K562 (cell line): ENCODE results near the gene GNB2. TPM values are rescaled to one million over a fixed set of nuclear protein-coding genes. Genes with fewer than 3 reads are reported as not detected.

Source experiments
- CEBPB ChIP-seq: fragments of 450-650 bp; IDR thresholded peaks from 2 replicates; pipeline ENCODE4 v1.6.1; 2016; ENCODE audit warnings: missing genetic modification characterization, missing compliant biosample characterization
- DEAF1 ChIP-seq: fragments of 450-650 bp; formaldehyde crosslinking; IDR thresholded peaks from 2 replicates; pipeline ENCODE4 v1.4.0; 2020; ENCODE audit warnings: mild to moderate bottlenecking, moderate library complexity
- ETV1 ChIP-seq: fragments of 450-650 bp; conservative IDR thresholded peaks from 2 replicates; pipeline ENCODE4 v1.6.1; 2016; ENCODE audit warnings: missing genetic modification characterization, control low read depth, low read depth, missing compliant biosample characterization
- GTF2E2 ChIP-seq: fragments of 200-800 bp; sonication (Bioruptor generic); IDR thresholded peaks from 2 replicates; pipeline ENCODE4 v1.6.1; 2016; ENCODE audit warnings: missing genetic modification characterization, missing compliant biosample characterization
- MLX ChIP-seq, 2 experiments: fragments of 450-650 bp in 1 of 2; sonication (generic) in 1 of 2; formaldehyde crosslinking; conservative IDR thresholded peaks; 2 replicates each; pipeline versions ENCODE4 v1.4.0 to v1.8.1; 2020 to 2022; ENCODE audit warnings: mild to moderate bottlenecking in 1 of 2, missing genetic modification reagents in 1 of 2
- NR1H2 ChIP-seq: sonication (generic); formaldehyde crosslinking; IDR thresholded peaks from 2 replicates; pipeline ENCODE4 v1.4.0; 2020; ENCODE audit warnings: mild to moderate bottlenecking, missing genetic modification reagents
- PHTF2 ChIP-seq: fragments of 250-450 bp; sonication (Bioruptor Pico); IDR thresholded peaks from 2 replicates; pipeline ENCODE4 v1.5.0; 2021; ENCODE audit warnings: mild to moderate bottlenecking
- PURB ChIP-seq: sonication (generic); formaldehyde crosslinking; IDR thresholded peaks from 2 replicates; pipeline ENCODE4 v1.9.0; 2021; ENCODE audit warnings: low read depth, mild to moderate bottlenecking, missing genetic modification reagents
- RNF219 ChIP-seq: fragments of 250-450 bp; sonication (Bioruptor Pico); IDR thresholded peaks from 2 replicates; pipeline ENCODE4 v1.5.0; 2022; ENCODE audit warnings: mild to moderate bottlenecking
- SMARCC2 ChIP-seq: fragments of 450-650 bp; IDR thresholded peaks from 2 replicates; pipeline ENCODE4 v1.6.1; 2017; ENCODE audit warnings: antibody characterized with exemption, moderate library complexity, mild to moderate bottlenecking, low read depth
- SP1 ChIP-seq: sonication (generic); formaldehyde crosslinking; IDR thresholded peaks from 2 replicates; pipeline ENCODE4 v1.8.1; 2022; ENCODE audit warnings: mild to moderate bottlenecking, missing genetic modification reagents
- XRCC3 ChIP-seq: fragments of 450-650 bp; IDR thresholded peaks from 2 replicates; pipeline ENCODE4 v1.6.1; 2017; ENCODE audit warnings: mild to moderate bottlenecking, moderate library complexity
- ZBTB8A ChIP-seq: fragments of 450-650 bp; IDR thresholded peaks from 2 replicates; pipeline ENCODE4 v1.6.1; 2018; ENCODE audit warnings: mild to moderate bottlenecking, moderate library complexity; ENCODE audit not compliant: partially characterized antibody
- ZNF146 ChIP-seq: IDR thresholded peaks from one replicate; pipeline ENCODE4 v1.6.1; 2018; ENCODE audit warnings: missing compliant biosample characterization; ENCODE audit not compliant: unreplicated experiment
- ZNF253 ChIP-seq: fragments of 250-450 bp; sonication (Bioruptor Pico); conservative IDR thresholded peaks from 2 replicates; pipeline ENCODE4 v1.6.1; 2021; ENCODE audit warnings: mild to moderate bottlenecking
- ZNF316 ChIP-seq: fragments of 450-650 bp; IDR thresholded peaks from 2 replicates; pipeline ENCODE4 v1.6.1; 2016
- ZNF639 ChIP-seq, 2 experiments: fragments of 200-800 bp in 1 of 2; sonication (Bioruptor generic) in 1 of 2; sonication (generic) in 1 of 2; formaldehyde crosslinking in 1 of 2; IDR thresholded peaks in 1 of 2; conservative IDR thresholded peaks in 1 of 2; 2 replicates each; pipeline versions ENCODE4 v1.5.0 to v1.6.1; 2016 to 2020; ENCODE audit warnings: missing compliant biosample characterization in 1 of 2, missing genetic modification characterization in 1 of 2, missing genetic modification reagents in 1 of 2
- polyA plus RNA-seq, 8 experiments: library from polyadenylated mRNA; depleted of rRNA in 4 of 8; stranded (reverse) in 5 of 8; unstranded in 3 of 8; fragments of >200 nt; fragmentation: Nextera tagmentation in 2 of 8; fragmentation: Illumina TruSeq in 1 of 8; extraction: Ambion mirVana in 2 of 8; extraction: Trizol in 1 of 8; gene quantifications; 2 replicates each; pipeline versions ENCODE4 v1.2.1 to v1.2.3, GENCODE V29; 2011 to 2014; ENCODE audit warnings: inconsistent platforms in 1 of 8, missing spikeins in 1 of 8
- total RNA-seq, 7 experiments: library from RNA; depleted of rRNA in 6 of 7; stranded (reverse); fragments of >200 nt in 6 of 7; fragmentation: Illumina TruSeq in 2 of 7; extraction: Trizol in 2 of 7; gene quantifications; 2 replicates each; pipeline versions ENCODE4 v1.2.1 to v1.2.3, GENCODE V29; 2011 to 2021; ENCODE audit warnings: low replicate concordance in 1 of 7

Gene GNB2
- total and polyA plus RNA-seq, 9 of the 15 experiments (the other 6 are each of a cell fraction or from before 2014, with no cell fraction given), result 0.65 to 320 (median 104) TPM

GRCh38 chr7:100640517-100641440, 32.8 kb upstream of the GNB2 start (continued):
- no peak for TF ChIP-seq PURB (CRISPR knock-in tag)
- no peak for TF ChIP-seq XRCC3
- TF ChIP-seq ZNF146 (CRISPR knock-in tag), result no peak
- TF ChIP-seq SMARCC2, result peak; percentile 13; the same call in 1 of the 2 replicates
- peak in 1 of 2 experiments; percentile 1; a peak in 1 of 4 replicates for TF ChIP-seq ZNF639 (CRISPR knock-in tag; conservative IDR thresholded peaks at IDR 0.05 in 1 of 2, IDR thresholded peaks at IDR 0.05 in 1 of 2)
- no peak for TF ChIP-seq RNF219 (CRISPR knock-in tag)
- no peak for TF ChIP-seq PHTF2 (CRISPR knock-in tag)
- TF ChIP-seq GTF2E2, result no peak
- no peak for TF ChIP-seq MLX (CRISPR knock-in tag; conservative IDR thresholded peaks at IDR 0.05)
- no peak for TF ChIP-seq ZBTB8A
- TF ChIP-seq DEAF1 (CRISPR knock-in tag), result no peak
- TF ChIP-seq SP1 (CRISPR knock-in tag), result peak; percentile 69; the same call in 1 of the 2 replicates
- peak; percentile 86; the same call in 1 of the 2 replicates for TF ChIP-seq NR1H2 (CRISPR knock-in tag)
- no peak for TF ChIP-seq ZNF316
- TF ChIP-seq CEBPB (tag), result no peak
- TF ChIP-seq ZNF253 (CRISPR knock-in tag), result no peak
- 0 out of 2 replicates have a peak, but pooled peaks have one; percentile 35 for TF ChIP-seq ETV1 (tag)
